ENCODE measurements around the gene DLG3.

DNA sequence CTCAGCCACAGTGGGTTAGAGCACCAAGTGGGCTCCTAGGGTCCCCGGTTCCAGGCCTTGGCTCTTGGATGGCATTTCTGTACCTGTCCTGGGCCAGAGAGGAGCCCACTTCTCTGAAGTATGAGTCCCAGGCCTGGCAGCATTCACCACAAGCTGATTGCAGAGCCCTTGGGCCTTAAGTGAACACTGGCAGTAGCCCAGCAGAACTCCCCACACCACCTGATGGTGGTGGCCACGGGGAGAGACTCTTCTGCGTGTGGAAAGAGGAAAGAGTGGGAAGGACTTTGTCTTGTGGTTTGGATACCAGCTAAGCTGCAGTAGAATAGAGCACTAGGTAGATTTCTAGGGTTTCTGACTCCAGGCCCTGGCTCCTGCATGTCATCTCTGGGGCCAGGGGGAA lies 104.8 kb downstream of the DLG3 start:
- TF ChIP-seq, protein P1, sequence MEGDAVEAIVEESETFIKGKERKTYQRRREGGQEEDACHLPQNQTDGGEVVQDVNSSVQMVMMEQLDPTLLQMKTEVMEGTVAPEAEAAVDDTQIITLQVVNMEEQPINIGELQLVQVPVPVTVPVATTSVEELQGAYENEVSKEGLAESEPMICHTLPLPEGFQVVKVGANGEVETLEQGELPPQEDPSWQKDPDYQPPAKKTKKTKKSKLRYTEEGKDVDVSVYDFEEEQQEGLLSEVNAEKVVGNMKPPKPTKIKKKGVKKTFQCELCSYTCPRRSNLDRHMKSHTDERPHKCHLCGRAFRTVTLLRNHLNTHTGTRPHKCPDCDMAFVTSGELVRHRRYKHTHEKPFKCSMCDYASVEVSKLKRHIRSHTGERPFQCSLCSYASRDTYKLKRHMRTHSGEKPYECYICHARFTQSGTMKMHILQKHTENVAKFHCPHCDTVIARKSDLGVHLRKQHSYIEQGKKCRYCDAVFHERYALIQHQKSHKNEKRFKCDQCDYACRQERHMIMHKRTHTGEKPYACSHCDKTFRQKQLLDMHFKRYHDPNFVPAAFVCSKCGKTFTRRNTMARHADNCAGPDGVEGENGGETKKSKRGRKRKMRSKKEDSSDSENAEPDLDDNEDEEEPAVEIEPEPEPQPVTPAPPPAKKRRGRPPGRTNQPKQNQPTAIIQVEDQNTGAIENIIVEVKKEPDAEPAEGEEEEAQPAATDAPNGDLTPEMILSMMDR (IDR thresholded peaks at IDR 0.05): no peak
- TF ChIP-seq POLR2A (IDR thresholded peaks at IDR 0.05): no peak

Measured in heart left ventricle (tissue), 13 donors.